C4-2B (cell line): Measurements from ENCODE around the gene DAAM1.

Experiments
- ZFX ChIP-seq: fragments of 450-650 bp; IDR thresholded peaks from 2 replicates; pipeline ENCODE4 v1.6.1; 2017
- TF ChIP-seq, protein P1 (sequence below): fragments of 450-650 bp; conservative IDR thresholded peaks from 2 replicates; pipeline ENCODE4 v1.5.1; 2017; ENCODE audit warnings: mild to moderate bottlenecking

DNA sequence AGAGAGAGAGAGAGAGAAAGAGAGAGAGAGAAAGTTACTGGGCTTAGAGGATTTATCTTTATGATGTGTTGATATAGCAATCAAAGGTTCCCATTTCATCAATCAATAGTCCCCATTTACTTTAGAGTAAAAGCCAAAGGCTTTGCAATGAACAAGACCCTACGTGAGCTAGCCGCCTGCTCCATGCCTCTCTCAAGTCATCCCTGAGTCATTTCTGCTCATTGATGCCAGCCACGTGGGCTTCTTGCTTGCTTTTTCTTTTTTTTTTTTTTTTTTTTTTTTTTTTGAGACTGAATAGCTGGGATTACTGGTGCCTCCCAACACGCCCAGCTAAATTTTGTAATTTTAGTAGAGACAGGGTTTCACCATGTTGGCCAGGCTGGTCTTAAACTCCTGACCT, 205.8 kb downstream of the DAAM1 start:
- TF ChIP-seq, protein P1, sequence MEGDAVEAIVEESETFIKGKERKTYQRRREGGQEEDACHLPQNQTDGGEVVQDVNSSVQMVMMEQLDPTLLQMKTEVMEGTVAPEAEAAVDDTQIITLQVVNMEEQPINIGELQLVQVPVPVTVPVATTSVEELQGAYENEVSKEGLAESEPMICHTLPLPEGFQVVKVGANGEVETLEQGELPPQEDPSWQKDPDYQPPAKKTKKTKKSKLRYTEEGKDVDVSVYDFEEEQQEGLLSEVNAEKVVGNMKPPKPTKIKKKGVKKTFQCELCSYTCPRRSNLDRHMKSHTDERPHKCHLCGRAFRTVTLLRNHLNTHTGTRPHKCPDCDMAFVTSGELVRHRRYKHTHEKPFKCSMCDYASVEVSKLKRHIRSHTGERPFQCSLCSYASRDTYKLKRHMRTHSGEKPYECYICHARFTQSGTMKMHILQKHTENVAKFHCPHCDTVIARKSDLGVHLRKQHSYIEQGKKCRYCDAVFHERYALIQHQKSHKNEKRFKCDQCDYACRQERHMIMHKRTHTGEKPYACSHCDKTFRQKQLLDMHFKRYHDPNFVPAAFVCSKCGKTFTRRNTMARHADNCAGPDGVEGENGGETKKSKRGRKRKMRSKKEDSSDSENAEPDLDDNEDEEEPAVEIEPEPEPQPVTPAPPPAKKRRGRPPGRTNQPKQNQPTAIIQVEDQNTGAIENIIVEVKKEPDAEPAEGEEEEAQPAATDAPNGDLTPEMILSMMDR, result no peak
- no peak for TF ChIP-seq ZFX
